Measurements from ENCODE around the gene HS3ST3A1. TPM values are rescaled to one million over a fixed set of nuclear protein-coding genes. Genes with fewer than 3 reads are reported as not detected.

HS3ST3A1 gene
- total and polyA plus RNA-seq, 2 of the 8 experiments (the other 6 are each of a cell fraction or from before 2014, with no cell fraction given): 5.4 to 5.7 TPM

- 95% methylated on average over 1 of the region's 1 CpG; no CpG with 5 or more reads in 1 of the 2 experiments for WGBS, 2 experiments (ENCODE audit: extremely low coverage in 1 of 2, insufficient coverage in 1 of 2, insufficient read length in 1 of 2, insufficient replicate concordance in 2 of 2, low coverage in 1 of 2, low lambda C conversion rate in 2 of 2, missing lambda C conversion rate in 1 of 2)
These were observed 66.8 kb downstream of the HS3ST3A1 start for GRCh38 chr17:13534946-13535345.

More at GRCh38 chr17:13534946-13535345, 66.8 kb downstream of the HS3ST3A1 start:
- no peaks in the 10 kb centered on the region for H3K79me2 ChIP-seq (ENCODE audit: control insufficient read depth in 1 of 2, insufficient read depth in 2 of 2, low read length in 2 of 2)
- H2BK5ac ChIP-seq (ENCODE audit: low read depth, low read length): no peak overlapping the region
- H3K79me1 ChIP-seq (ENCODE audit: low read depth, low read length): no peaks in the 10 kb centered on the region
- no peak overlapping the region for H3K56ac ChIP-seq (replicated peaks; ENCODE audit: insufficient read length, low read depth, low read length)
- H3K4me1 ChIP-seq (replicated peaks in 1 of 4; ENCODE audit: control insufficient read depth in 3 of 4, insufficient read depth in 4 of 4, low read length in 3 of 4): peaks cover 0 to 4% (median 0%) of the 10 kb centered on the region in 4 experiments; a peak in 2 of 7 replicates
- TF ChIP-seq RFX5 (IDR thresholded peaks at IDR 0.05; ENCODE audit: borderline replicate concordance, low read depth, low read length) (no peak), PHF8 (conservative IDR thresholded peaks at IDR 0.05; ENCODE audit: low read depth, low read length) (no peak), RXRA (IDR thresholded peaks at IDR 0.05; ENCODE audit: insufficient read depth, low read depth, low read length) (no peak)
- H3K9me3 ChIP-seq (ENCODE audit: insufficient read depth in 2 of 2, low read depth in 1 of 2, low read length in 1 of 2): 0 out of 4 replicates have a peak, but pooled peaks cover 0 to 4% of the 10 kb centered on the region in 2 experiments
- no peak overlapping the region for H4K8ac ChIP-seq (ENCODE audit: extremely low read depth, insufficient read depth, low read length)
- no peak overlapping the region for H3K23ac ChIP-seq (ENCODE audit: insufficient read length)
- no peak overlapping the region for H3K14ac ChIP-seq (ENCODE audit: insufficient read length)
- no peak overlapping the region for H3K4ac ChIP-seq (replicated peaks; ENCODE audit: insufficient read length, low read depth, low read length)
- H4K91ac ChIP-seq (replicated peaks; ENCODE audit: insufficient read length, low read length): no peak overlapping the region
- no peak for FAIRE-seq
- no peak overlapping the region for H2AFZ ChIP-seq (ENCODE audit: low read length)
- H3K4me2 ChIP-seq (ENCODE audit: insufficient read depth in 1 of 2, low read depth in 2 of 2, low read length in 2 of 2): no peak overlapping the region
- no peak overlapping the region for H2BK20ac ChIP-seq (ENCODE audit: low read length)
- POLR2A ChIA-PET (ENCODE audit: partially characterized antibody): no interaction called here
- no peak overlapping the region for H2AK5ac ChIP-seq (ENCODE audit: low read depth, low read length)
- no peak overlapping the region for H2BK15ac ChIP-seq (ENCODE audit: low read length)
- no peak overlapping the region for H3K9ac ChIP-seq (replicated peaks in 1 of 4; ENCODE audit: extremely low read depth in 1 of 4, low read depth in 3 of 4, low read length in 3 of 4)
- no peak overlapping the region for H3K4me3 ChIP-seq (ENCODE audit: extremely low read depth in 1 of 4, insufficient read depth in 2 of 4, low read depth in 3 of 4, low read length in 4 of 4)
- H2BK12ac ChIP-seq (ENCODE audit: low read depth, low read length): no peak overlapping the region
- H3K27ac ChIP-seq (ENCODE audit: low read depth, low read length): no peak overlapping the region
- no peak for DNase-seq (ENCODE audit: low read depth in 1 of 2, low spot score in 2 of 2)
- CTCF ChIA-PET (ENCODE audit: partially characterized antibody): no interaction called here
- no peak overlapping the region for H2BK120ac ChIP-seq (replicated peaks; ENCODE audit: low read depth, low read length)
- H4K5ac ChIP-seq (ENCODE audit: insufficient read length, low read depth, low read length): no peak overlapping the region
- H3K23me2 ChIP-seq (ENCODE audit: low read depth, low read length): no peaks in the 10 kb centered on the region
- no peak overlapping the region for H3K18ac ChIP-seq (ENCODE audit: extremely low read depth, low read length)
- H4K20me1 ChIP-seq (replicated peaks in 1 of 2; ENCODE audit: control insufficient read depth in 1 of 2, insufficient read depth in 2 of 2, low read length in 2 of 2): no peaks in the 10 kb centered on the region
- no peaks in the 10 kb centered on the region for H3K27me3 ChIP-seq (replicated peaks in 1 of 4; ENCODE audit: control insufficient read depth in 3 of 4, extremely low read depth in 1 of 4, insufficient read depth in 3 of 4, low read length in 3 of 4)
- H3K36me3 ChIP-seq (ENCODE audit: control insufficient read depth in 2 of 4, insufficient read depth in 4 of 4, low read length in 3 of 4): peaks cover 0 to 2% (median 0%) of the 10 kb centered on the region in 4 experiments; a peak in 2 of 8 replicates
